Astrocyte of the spinal cord (primary cell): Measurements from ENCODE around the gene DTNB.
A peak's percentile ranks its signal among the peaks of the same experiment; 100 is the strongest.

ENCODE experiments used
- DNase-seq: peaks from one replicate; pipeline ENCODE4 v3.0.0; 2011; ENCODE audit warnings: low read depth, low spot score
- H3K4me3 ChIP-seq: 2 replicates; pipeline ENCODE4 v1.5.1; 2011; ENCODE audit warnings: low read depth, mild to moderate bottlenecking, low read length, moderate library complexity
- CTCF ChIP-seq: IDR thresholded peaks from 2 replicates; pipeline ENCODE4 v1.5.1; 2012; ENCODE audit warnings: low read depth, mild to moderate bottlenecking, low read length, inconsistent platforms
- in situ Hi-C: cut with HindIII; loops from 2 replicates; pipeline ENCODE4 v1.10.0; 2017; ENCODE audit warnings: low sequenced_read_pairs

The DTNB gene

GRCh38 chr2:25497229-25497917 is 176.0 kb downstream of the DTNB start:
- TF ChIP-seq CTCF = no peak
- H3K4me3 ChIP-seq = no peak overlapping the region
- in situ Hi-C loops = no loop called here
- DNase-seq = no peak

GRCh38 chr2:25494616-25495015 is 178.8 kb downstream of the DTNB start:
- peak; percentile 80 for DNase-seq
- in situ Hi-C loops = no loop called here
- TF ChIP-seq CTCF = no peak
- no peak overlapping the region for H3K4me3 ChIP-seq

- H3K4me3 ChIP-seq = no peak overlapping the region
- in situ Hi-C loops = no loop called here
- DNase-seq = no peak
- no peak for TF ChIP-seq CTCF
These were observed 180.2 kb downstream of the DTNB start for GRCh38 chr2:25493207-25493606.

- DNase-seq = no peak
- in situ Hi-C loops = no loop called here
- no peak overlapping the region for H3K4me3 ChIP-seq
- TF ChIP-seq CTCF = no peak
These were observed 180.7 kb downstream of the DTNB start for GRCh38 chr2:25492726-25493125.

- peak; percentile 69 for DNase-seq
- TF ChIP-seq CTCF = no peak
- H3K4me3 ChIP-seq = no peak overlapping the region
- in situ Hi-C loops = no loop called here
These were observed 181.3 kb downstream of the DTNB start for GRCh38 chr2:25491966-25492532.

- TF ChIP-seq CTCF = no peak
- no peak overlapping the region for H3K4me3 ChIP-seq
- in situ Hi-C loops = no loop called here
- peak; percentile 30 for DNase-seq
These were observed 182.2 kb downstream of the DTNB start for GRCh38 chr2:25491003-25491696.
